ENCODE results near the gene ABCA1. TPM values are rescaled to one million over a fixed set of nuclear protein-coding genes. Genes with fewer than 3 reads are reported as not detected.
"Not testable (repeated sequence)": the region's sequence is repeated elsewhere in the genome, so short reads cannot be mapped to it uniquely, and the experiment has no call there.

Gene ABCA1
- total and polyA plus RNA-seq, 4 experiments from 2014 or later = 0.57 to 1.2 (median 0.91) TPM

DNA sequence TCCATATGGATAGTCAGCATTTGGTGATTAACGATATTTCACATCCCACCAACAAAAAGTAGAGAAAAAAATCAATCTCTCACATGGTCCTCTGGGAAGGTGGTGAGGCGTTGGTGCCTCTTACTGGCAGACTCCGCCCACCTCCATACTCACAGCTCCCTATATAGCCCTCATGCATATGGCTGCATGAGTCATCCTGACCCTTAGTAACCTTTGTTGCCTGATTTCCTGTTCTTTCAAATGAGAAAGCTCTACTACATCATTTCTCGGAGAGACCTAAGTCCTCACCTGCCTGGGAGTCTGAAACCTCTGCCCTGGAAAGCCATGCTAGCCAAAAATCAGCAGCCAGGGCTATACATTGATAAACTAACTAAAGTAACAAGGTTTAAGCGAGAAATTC is 33.3 kb upstream of the ABCA1 start:
- no peaks in the 10 kb centered on the region for H3K36me3 Mint-ChIP-seq
- CTCF ChIA-PET (ENCODE audit: partially characterized antibody) = interaction anchor here (0.6 kb wide), 1 partner anchor 153 kb away, joined by 3 read pairs; no protein-coding TSS in a partner anchor
- H3K27ac Mint-ChIP-seq = peak overlapping the region in 5 of 7 donors; percentile 14 to 80 (median 47)
- Histone ChIP-seq H3K36me3 (ENCODE audit: insufficient read depth, low read length) (no peaks in the 10 kb centered on the region), H3K4me3 (ENCODE audit: low read length in 2 of 2) (no peak overlapping the region), H3K27ac (ENCODE audit: low read depth, low read length) (no peak overlapping the region), H3K9me3 (ENCODE audit: control insufficient read depth in 1 of 2, low read length in 2 of 2) (no peaks in the 10 kb centered on the region), H3K27me3 (ENCODE audit: insufficient read depth, low read length) (no peaks in the 10 kb centered on the region), H3K4me1 (ENCODE audit: insufficient read depth, low read length) (peaks cover 12% of the 10 kb centered on the region)
- POLR2A ChIA-PET (ENCODE audit: partially characterized antibody) = interaction anchor here (1.4 kb wide), 1 partner anchor 30 kb away, joined by 3 read pairs; no protein-coding TSS in a partner anchor
- peak; percentile 24 to 76 (median 45) for DNase-seq
- H3K4me3 Mint-ChIP-seq = peak overlapping the region in 3 of 8 donors; percentile 1 to 59 (median 26)
- H3K27me3 Mint-ChIP-seq = peaks cover 0 to 2% of the 10 kb centered on the region in 2 donors
- intact Hi-C loops (cut with micrococcal nuclease) = loop anchor here (10.0 kb wide), 1 partner anchor 164 kb away; no protein-coding TSS in a partner anchor
- H3K4me1 Mint-ChIP-seq = peaks cover 10 to 28% (median 13%) of the 10 kb centered on the region in 4 donors
- H3K9me3 Mint-ChIP-seq = no peaks in the 10 kb centered on the region

- no peaks in the 10 kb centered on the region for H3K36me3 Mint-ChIP-seq
- H3K27me3 Mint-ChIP-seq = peaks cover 0 to 2% of the 10 kb centered on the region in 2 donors
- ChIA-PET CTCF (ENCODE audit: partially characterized antibody) (interaction anchor here (0.9 kb wide), 1 partner anchor 11 kb away, joined by 3 read pairs; no protein-coding TSS in a partner anchor), POLR2A (ENCODE audit: partially characterized antibody) (interaction anchor here (1.4 kb wide), 1 partner anchor 30 kb away, joined by 3 read pairs; no protein-coding TSS in a partner anchor)
- peaks cover 10 to 28% (median 13%) of the 10 kb centered on the region in 4 donors for H3K4me1 Mint-ChIP-seq
- Histone ChIP-seq H3K4me1 (ENCODE audit: insufficient read depth, low read length) (peaks cover 12% of the 10 kb centered on the region), H3K27ac (ENCODE audit: low read depth, low read length) (no peak overlapping the region), H3K4me3 (ENCODE audit: low read length in 2 of 2) (no peak overlapping the region), H3K27me3 (ENCODE audit: insufficient read depth, low read length) (no peaks in the 10 kb centered on the region), H3K9me3 (ENCODE audit: control insufficient read depth in 1 of 2, low read length in 2 of 2) (no peaks in the 10 kb centered on the region), H3K36me3 (ENCODE audit: insufficient read depth, low read length) (no peaks in the 10 kb centered on the region)
- DNase-seq = no peak
- peak overlapping the region in 1 of 7 donors; percentile 30 for H3K27ac Mint-ChIP-seq
- H3K9me3 Mint-ChIP-seq = no peaks in the 10 kb centered on the region
- intact Hi-C loops (cut with micrococcal nuclease) = loop anchor here (10.0 kb wide), 1 partner anchor 164 kb away; no protein-coding TSS in a partner anchor
- H3K4me3 Mint-ChIP-seq = peak overlapping the region in 3 of 8 donors; percentile 32 to 49 (median 35)
Measured at GRCh38 chr9:104960662-104961061, 32.7 kb upstream of the ABCA1 start.

DNA sequence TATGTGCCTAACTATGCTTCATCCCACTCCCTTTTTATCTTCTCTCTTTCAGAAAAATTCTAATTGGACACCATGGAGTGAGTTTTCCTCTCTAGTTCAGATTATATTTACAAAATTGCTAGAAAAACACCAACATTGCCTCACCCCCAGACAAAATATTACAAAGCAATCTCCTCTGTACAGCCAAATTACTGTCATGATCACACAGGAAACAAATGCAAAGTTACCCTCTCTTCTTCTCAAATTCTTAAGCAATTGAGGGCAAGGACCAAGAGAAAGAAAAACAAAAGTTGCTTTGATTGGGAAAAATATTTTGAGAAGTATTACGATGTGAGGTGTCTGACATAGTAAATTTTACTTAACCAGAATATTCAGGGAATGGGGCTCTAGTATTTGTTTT is 30.8 kb upstream of the ABCA1 start:
- peaks cover 10 to 28% (median 13%) of the 10 kb centered on the region in 4 donors for H3K4me1 Mint-ChIP-seq
- no peaks in the 10 kb centered on the region for H3K9me3 ChIP-seq (ENCODE audit: control insufficient read depth in 1 of 2, low read length in 2 of 2)
- no peaks in the 10 kb centered on the region for H3K9me3 Mint-ChIP-seq
- H3K4me3 ChIP-seq (ENCODE audit: low read length in 2 of 2) = no peak overlapping the region
- no peaks in the 10 kb centered on the region for H3K27me3 ChIP-seq (ENCODE audit: insufficient read depth, low read length)
- H3K36me3 ChIP-seq (ENCODE audit: insufficient read depth, low read length) = no peaks in the 10 kb centered on the region
- ChIA-PET POLR2A (ENCODE audit: partially characterized antibody) (no interaction called here), CTCF (ENCODE audit: partially characterized antibody) (no interaction called here)
- DNase-seq = no peak
- H3K4me1 ChIP-seq (ENCODE audit: insufficient read depth, low read length) = peaks cover 12% of the 10 kb centered on the region
- H3K27ac Mint-ChIP-seq = no peak overlapping the region
- intact Hi-C loops (cut with micrococcal nuclease) = no loop called here
- no peak overlapping the region for H3K4me3 Mint-ChIP-seq
- peaks cover 0 to 2% of the 10 kb centered on the region in 2 donors for H3K27me3 Mint-ChIP-seq
- H3K36me3 Mint-ChIP-seq = no peaks in the 10 kb centered on the region
- H3K27ac ChIP-seq (ENCODE audit: low read depth, low read length) = no peak overlapping the region

DNA sequence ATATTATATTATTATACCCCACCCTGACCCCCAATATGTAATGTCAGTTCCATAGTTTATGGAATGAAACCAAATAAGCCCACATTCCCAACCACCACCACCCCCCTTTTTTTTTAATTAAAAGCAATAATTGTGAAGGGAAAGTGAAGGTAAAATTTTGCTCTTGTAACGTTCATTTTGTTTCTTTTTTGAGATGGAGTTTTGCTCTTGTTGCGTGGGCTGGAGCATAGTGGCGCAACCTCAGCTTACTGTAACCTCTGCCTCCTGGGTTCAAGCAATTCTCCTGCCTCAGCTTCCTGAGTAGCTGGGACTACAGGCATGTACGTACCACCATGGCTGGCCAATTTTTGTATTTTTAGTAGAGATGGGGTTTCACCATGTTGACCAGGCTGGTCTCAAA is 30.1 kb upstream of the ABCA1 start:
- H3K9me3 ChIP-seq (ENCODE audit: control insufficient read depth in 1 of 2, low read length in 2 of 2); H3K27ac ChIP-seq (ENCODE audit: low read depth, low read length); CTCF ChIA-PET (ENCODE audit: partially characterized antibody); H3K27ac Mint-ChIP-seq; H3K27me3 Mint-ChIP-seq; H3K36me3 Mint-ChIP-seq; intact Hi-C loops (cut with micrococcal nuclease); H3K36me3 ChIP-seq (ENCODE audit: insufficient read depth, low read length); H3K4me3 ChIP-seq (ENCODE audit: low read length in 2 of 2); H3K9me3 Mint-ChIP-seq; H3K27me3 ChIP-seq (ENCODE audit: insufficient read depth, low read length); DNase-seq; POLR2A ChIA-PET (ENCODE audit: partially characterized antibody): not testable (repeated sequence)
- peaks cover 12% of the 10 kb centered on the region for H3K4me1 ChIP-seq (ENCODE audit: insufficient read depth, low read length)
- peaks cover 10 to 28% (median 13%) of the 10 kb centered on the region in 4 donors for H3K4me1 Mint-ChIP-seq
- peak overlapping the region in 1 of 8 donors; percentile 29 for H3K4me3 Mint-ChIP-seq

GRCh38 chr9:104951487-104951886 is 23.5 kb upstream of the ABCA1 start:
- Histone ChIP-seq H3K36me3 (ENCODE audit: insufficient read depth, low read length) (no peaks in the 10 kb centered on the region), H3K4me3 (ENCODE audit: low read length in 2 of 2) (no peak overlapping the region), H3K9me3 (ENCODE audit: control insufficient read depth in 1 of 2, low read length in 2 of 2) (no peaks in the 10 kb centered on the region), H3K27ac (ENCODE audit: low read depth, low read length) (no peak overlapping the region), H3K27me3 (ENCODE audit: insufficient read depth, low read length) (no peaks in the 10 kb centered on the region), H3K4me1 (ENCODE audit: insufficient read depth, low read length) (no peaks in the 10 kb centered on the region)
- Mint-ChIP-seq H3K36me3 (no peaks in the 10 kb centered on the region), H3K27me3 (peaks cover 2 to 3% of the 10 kb centered on the region in 2 donors), H3K4me3 (no peak overlapping the region), H3K9me3 (no peaks in the 10 kb centered on the region), H3K4me1 (no peaks in the 10 kb centered on the region), H3K27ac (peak overlapping the region in 1 of 7 donors; percentile 5)
- ChIA-PET CTCF (ENCODE audit: partially characterized antibody) (no interaction called here), POLR2A (ENCODE audit: partially characterized antibody) (no interaction called here)
- intact Hi-C loops (cut with micrococcal nuclease) = no loop called here
- no peak for DNase-seq

GRCh38 chr9:104950838-104951237 is 22.9 kb upstream of the ABCA1 start:
- no peaks in the 10 kb centered on the region for H3K9me3 ChIP-seq (ENCODE audit: control insufficient read depth in 1 of 2, low read length in 2 of 2)
- H3K27ac ChIP-seq (ENCODE audit: low read depth, low read length) = no peak overlapping the region
- H3K27me3 Mint-ChIP-seq = peaks cover 2 to 3% of the 10 kb centered on the region in 2 donors
- DNase-seq = no peak
- intact Hi-C loops (cut with micrococcal nuclease) = no loop called here
- H3K27ac Mint-ChIP-seq = no peak overlapping the region
- H3K36me3 ChIP-seq (ENCODE audit: insufficient read depth, low read length) = no peaks in the 10 kb centered on the region
- no peaks in the 10 kb centered on the region for H3K36me3 Mint-ChIP-seq
- ChIA-PET CTCF (ENCODE audit: partially characterized antibody) (no interaction called here), POLR2A (ENCODE audit: partially characterized antibody) (no interaction called here)
- no peak overlapping the region for H3K4me3 ChIP-seq (ENCODE audit: low read length in 2 of 2)
- H3K4me1 ChIP-seq (ENCODE audit: insufficient read depth, low read length) = no peaks in the 10 kb centered on the region
- no peaks in the 10 kb centered on the region for H3K9me3 Mint-ChIP-seq
- H3K4me1 Mint-ChIP-seq = no peaks in the 10 kb centered on the region
- H3K4me3 Mint-ChIP-seq = no peak overlapping the region
- no peaks in the 10 kb centered on the region for H3K27me3 ChIP-seq (ENCODE audit: insufficient read depth, low read length)

GRCh38 chr9:104948277-104948676 is 20.3 kb upstream of the ABCA1 start:
- H3K27ac Mint-ChIP-seq = no peak overlapping the region
- Histone ChIP-seq H3K27ac (ENCODE audit: low read depth, low read length) (no peak overlapping the region), H3K4me3 (ENCODE audit: low read length in 2 of 2) (no peak overlapping the region), H3K27me3 (ENCODE audit: insufficient read depth, low read length) (no peaks in the 10 kb centered on the region), H3K9me3 (ENCODE audit: control insufficient read depth in 1 of 2, low read length in 2 of 2) (no peaks in the 10 kb centered on the region), H3K36me3 (ENCODE audit: insufficient read depth, low read length) (no peaks in the 10 kb centered on the region), H3K4me1 (ENCODE audit: insufficient read depth, low read length) (no peaks in the 10 kb centered on the region)
- H3K36me3 Mint-ChIP-seq = no peaks in the 10 kb centered on the region
- ChIA-PET CTCF (ENCODE audit: partially characterized antibody) (no interaction called here), POLR2A (ENCODE audit: partially characterized antibody) (no interaction called here)
- no peaks in the 10 kb centered on the region for H3K9me3 Mint-ChIP-seq
- intact Hi-C loops (cut with micrococcal nuclease) = no loop called here
- no peak for DNase-seq
- peaks cover 2 to 3% of the 10 kb centered on the region in 2 donors for H3K27me3 Mint-ChIP-seq
- no peaks in the 10 kb centered on the region for H3K4me1 Mint-ChIP-seq
- no peak overlapping the region for H3K4me3 Mint-ChIP-seq
